GM19238 (cell line): Measurements from ENCODE around the gene PBX2.
"Not testable (repeated sequence)": the region's sequence is repeated elsewhere in the genome, so short reads cannot be mapped to it uniquely, and the experiment has no call there.

Experiments
- DNase-seq: peaks from one replicate; pipeline ENCODE4 v3.0.0; 2011; ENCODE audit warnings: low spot score; ENCODE audit not compliant: insufficient read length

PBX2 gene

DNA sequence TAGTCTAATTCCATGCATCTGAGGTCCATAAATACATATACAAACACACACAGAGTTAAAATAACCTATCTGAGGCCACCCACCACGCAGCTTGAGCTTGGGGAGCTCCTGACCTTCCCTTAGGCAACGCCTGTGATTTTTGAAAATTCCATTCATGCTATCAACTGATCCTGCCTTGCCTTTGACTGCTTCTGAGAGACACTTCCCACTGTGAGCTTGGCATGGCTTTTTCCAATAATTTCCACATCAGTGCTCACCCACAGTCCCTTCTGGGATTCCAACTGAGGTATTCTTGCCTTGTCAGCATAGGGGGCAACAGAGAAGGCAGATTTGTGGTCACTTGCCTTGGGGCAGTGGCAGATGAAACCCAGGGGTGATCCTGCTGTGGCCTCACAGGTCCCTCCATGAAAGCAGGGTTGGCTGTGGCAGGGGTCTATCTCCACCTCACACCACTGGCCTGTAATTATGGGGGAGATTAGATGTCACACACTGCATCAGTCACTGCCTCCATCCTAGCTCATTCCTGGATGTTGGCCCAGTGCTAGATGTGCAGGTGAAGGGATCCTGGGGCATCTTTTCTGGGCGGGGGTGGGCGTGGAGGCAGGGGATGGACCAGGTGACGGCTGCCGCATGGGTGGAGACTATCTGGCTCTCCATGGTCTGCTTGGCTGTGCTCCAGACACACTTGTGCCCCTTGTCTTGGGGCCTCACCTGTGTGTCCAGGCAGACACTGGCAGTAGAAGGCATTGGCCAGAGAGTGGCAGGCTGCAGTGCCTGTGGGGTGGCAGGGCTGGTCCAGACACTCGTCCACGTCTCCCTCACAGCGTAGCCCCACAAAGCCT, 13.6 kb upstream of the PBX2 start:
- no peak for DNase-seq

- DNase-seq: no peak
Observed at GRCh38 chr6:32202186-32202585, 12.2 kb upstream of the PBX2 start.

- DNase-seq: no peak
Observed at GRCh38 chr6:32200711-32201475, 10.9 kb upstream of the PBX2 start.

GRCh38 chr6:32198866-32199265, 8.9 kb upstream of the PBX2 start:
- no peak for DNase-seq

DNA sequence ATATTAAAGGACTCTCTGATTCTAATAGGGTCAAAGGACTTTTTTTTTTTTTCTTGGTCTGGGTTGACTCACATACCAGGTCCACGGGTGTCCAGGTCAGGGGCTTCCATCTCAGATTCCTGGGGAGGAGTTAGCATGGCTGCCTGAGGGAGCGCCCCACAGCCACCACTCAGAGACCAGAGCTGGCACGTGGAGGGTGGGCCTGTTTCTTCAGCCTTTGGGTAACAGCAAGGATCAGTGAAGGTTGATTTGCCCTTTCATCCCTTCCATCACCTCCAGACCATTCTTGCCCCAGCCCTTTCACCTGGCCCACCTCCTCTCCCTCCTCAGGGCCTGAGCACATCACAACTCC, 8.3 kb upstream of the PBX2 start:
- no peak for DNase-seq

DNA sequence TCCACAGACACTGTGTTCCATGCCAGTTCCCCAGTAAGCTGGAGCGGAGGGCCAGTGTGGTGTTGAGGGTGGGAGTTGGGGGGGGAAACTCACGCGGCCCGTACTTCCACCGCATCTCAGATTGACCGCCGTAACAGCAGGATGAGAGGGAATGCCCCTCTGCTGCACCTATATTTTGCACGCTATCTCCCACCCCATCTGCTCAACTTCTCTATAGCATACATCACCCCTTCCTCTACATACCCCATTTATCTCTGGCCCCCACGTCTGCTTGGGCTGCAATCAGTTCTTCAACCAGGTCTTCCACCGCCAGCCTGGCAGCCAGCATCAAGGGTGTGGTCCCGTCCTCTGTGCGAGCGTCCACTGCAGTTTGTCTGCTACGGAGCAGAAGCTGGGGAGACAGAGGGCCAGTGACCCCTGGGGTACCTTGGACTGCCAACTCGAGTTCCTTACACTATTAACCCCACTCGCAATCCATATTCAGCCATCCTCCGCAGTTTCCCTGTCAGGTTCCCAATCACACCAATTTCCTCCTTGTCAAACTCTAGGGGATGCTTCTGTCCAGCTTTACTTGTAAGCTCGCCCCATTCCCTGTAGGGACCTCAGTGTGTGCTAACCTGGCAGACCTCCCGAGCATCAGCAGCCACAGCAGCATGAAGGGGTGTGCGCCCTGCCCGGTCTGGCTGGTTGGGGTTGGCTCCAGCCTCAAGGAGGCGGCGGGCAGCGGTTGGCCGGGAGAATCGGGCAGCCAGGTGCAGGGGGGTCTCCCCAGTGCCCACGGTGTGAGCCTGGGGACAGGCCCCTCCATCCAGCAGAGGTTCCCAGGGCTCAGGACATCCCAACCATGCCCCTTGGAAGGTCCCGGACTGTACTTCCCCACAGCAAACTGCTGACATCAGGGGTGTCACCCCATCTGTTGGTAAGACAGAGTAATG, 6.9 kb upstream of the PBX2 start:
- DNase-seq: no peak

GRCh38 chr6:32195902-32196681, 6.1 kb upstream of the PBX2 start:
- peak; percentile 59 for DNase-seq

DNA sequence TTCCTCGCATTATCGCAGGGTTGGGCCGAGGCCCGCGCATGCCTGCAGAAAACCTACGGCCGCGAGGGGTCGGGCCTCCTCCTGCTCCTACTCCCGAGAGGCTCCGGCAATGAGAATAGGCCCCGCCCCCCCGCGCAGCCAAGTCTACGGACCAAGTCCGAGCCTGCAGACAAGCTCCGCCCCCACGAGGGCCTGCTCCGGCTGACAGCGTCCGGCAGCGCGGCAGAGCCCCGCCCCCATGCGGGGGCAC, 5.6 kb upstream of the PBX2 start:
- peak; percentile 90 for DNase-seq

DNA sequence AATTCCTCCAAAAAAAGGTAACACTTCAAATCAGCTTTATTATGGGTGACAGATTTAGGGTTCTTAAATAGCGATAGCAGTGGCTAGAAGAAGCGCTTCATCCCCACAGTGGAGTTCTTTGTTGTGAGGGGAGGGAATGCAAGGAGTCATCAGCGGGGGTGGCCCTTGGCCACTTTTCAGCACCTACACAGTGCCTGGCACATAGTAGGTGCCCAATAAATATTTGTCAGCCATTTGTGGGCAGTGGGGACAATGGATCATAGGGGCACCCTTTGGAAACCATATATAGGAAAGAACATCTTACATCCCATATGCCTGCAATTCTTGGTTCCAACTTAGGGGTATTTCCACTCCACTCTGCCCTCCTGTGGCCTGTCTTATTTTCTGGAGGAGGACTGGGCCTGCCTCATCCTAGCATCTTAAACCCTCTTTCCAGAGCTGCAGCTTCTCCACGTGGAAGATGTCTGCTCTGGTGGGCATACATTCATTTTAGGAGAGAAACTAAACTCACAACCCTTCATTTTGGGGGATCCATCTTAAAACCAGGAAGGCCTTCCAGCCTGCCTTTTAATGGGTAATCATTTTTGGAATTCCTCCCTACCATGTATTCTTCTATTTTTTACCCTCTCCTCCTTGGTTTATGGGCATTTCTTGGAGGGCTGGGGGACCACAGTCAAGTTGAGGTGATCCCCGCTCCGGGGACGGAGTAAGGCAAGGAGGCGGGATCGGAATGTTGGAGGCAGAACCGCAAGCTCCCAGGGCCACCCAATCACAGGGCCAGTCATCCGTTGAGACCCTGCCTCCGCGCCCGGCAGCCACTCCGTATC, 5.0 kb upstream of the PBX2 start:
- no peak for DNase-seq

DNA sequence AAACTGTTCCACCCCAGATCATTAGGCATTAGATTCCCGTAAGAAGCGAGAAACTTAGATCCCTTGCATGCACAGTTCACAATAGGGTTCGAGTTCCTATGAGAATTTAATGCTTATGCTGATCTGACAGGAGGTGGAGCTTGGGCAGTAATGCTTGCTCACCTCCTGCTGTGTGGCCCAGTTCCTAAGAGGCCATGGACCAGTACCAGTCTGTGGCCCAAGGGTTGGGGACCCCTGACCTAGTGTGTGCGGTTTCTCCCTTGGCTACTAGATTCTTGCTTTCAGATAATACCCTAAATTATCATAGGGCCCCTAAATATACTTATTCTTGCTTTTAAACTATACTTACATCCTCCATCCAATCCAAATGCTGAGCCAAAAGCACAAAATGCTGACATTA, 4.4 kb upstream of the PBX2 start:
- no peak for DNase-seq

DNA sequence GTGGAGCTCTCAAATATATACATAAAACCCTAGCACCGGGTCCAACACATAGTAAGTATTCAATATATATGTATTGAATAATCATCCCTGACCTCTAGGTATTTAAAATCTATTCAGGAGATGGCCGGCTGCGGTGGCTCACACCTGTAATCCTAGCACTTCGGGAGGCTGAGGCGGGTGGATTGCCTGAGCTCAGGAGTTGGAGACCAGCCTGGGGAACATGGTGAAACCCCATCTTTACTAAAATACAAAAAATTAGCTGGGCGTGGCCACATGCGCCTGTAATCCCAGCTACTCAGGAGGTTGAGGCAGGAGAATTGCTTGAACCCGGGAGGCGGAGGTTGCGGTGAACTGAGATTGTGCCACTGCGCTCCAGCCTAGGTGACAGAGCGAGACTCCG, 3.1 kb upstream of the PBX2 start:
- DNase-seq: not testable (repeated sequence)

GRCh38 chr6:32192608-32193039, 2.6 kb upstream of the PBX2 start, which contains the start of gene GPSM3:
Gene GPSM3 (minus strand): TSS chr6:32192643. CDS start chr6:32192513, 130 bp downstream.
- no peak for DNase-seq

GRCh38 chr6:32191696-32192607, 1.9 kb upstream of the PBX2 start:
- DNase-seq: no peak

DNA sequence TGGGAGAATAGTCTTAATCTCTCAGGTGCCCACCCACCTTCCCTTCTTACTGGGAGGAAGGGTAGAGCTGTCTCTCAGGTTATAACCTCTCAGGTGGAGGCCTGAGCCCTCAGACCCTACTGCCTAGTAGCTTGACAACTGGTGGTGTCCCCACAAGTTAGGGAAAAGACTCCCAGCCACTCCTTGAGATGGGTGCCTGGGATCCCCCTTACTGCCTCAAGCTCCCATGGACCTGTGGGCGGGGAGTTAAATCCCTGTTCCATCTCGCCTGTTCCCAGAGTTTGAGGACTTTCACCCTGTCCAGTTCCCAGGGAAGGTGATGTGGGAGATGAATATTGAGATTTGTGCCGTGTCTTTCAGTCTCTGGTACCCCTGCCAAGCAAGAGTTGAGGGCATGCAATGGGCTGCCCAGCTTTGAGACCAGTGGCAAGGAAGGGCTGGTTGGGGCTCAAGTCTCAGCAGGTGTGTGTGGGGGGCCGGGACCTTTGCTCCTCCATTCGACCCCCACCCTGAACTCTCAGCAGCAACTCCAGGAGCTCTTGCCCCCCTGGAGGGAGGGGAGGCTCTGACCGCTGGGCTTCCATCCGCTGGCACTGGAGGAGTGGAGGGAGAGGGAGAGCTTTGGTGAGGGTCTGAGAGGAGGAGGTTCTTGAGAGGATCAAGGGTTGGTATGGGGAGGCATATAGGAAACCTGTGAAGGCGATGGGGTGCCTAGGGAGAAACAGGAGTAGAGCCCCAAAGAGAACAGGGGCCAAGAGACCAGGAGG, 1.1 kb upstream of the PBX2 start:
- DNase-seq: no peak

- no peak for DNase-seq
Observed at GRCh38 chr6:32189742-32190053, 304 bp downstream of the PBX2 start.

GRCh38 chr6:32189069-32189741, 797 bp downstream of the PBX2 start:
- DNase-seq: no peak

GRCh38 chr6:32188381-32189068, 1.5 kb downstream of the PBX2 start:
- no peak for DNase-seq
